HG03558 (cell line): Measurements from ENCODE around the gene RASL10A.

Source experiments
- ATAC-seq: cut with Tn5 transposase; IDR thresholded peaks from one replicate; pipeline ENCODE4 v1.9.1; 2021; ENCODE audit warnings: moderate number of reproducible peaks; ENCODE audit not compliant: unreplicated experiment; ENCODE audit errors: extremely low read depth

Gene RASL10A

DNA sequence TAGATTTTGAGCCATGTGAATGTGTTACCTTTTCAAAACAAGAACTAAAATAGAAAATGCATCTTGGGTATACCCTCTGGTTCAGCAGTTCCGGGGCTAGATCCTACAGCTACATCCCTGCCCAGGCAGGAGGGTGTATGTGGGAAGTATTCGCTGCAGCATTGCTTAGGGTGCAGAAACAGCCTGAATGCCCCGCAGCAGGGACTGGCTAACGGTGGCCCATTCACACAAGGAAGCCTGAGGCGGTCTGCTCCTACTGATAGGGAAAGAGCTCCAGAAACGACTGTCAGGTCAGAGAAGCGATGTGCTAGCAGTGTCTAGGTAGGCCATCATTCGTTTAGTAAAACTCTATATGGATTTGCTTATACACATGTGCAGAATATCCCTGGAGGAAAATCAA, 9.9 kb upstream of the RASL10A start:
- no peak for ATAC-seq

DNA sequence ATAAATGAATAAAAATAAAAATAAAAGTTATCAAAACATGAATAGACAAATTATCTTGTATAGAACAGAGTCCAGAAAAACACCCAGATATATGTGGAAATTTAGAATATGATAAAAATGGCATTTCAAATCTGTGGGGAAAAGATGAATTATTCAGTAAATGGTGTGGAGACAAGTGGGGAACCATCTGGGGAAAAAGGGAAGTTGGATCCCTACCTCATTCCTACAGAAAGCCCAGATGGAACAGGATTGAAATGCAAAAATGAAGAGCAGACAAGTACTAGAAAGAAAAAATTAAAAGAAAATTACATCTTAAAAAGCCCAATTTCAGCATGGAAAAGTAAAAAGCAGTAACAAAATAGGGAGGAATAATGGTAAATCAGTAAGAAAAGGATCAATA, 8.1 kb upstream of the RASL10A start:
- no peak for ATAC-seq

DNA sequence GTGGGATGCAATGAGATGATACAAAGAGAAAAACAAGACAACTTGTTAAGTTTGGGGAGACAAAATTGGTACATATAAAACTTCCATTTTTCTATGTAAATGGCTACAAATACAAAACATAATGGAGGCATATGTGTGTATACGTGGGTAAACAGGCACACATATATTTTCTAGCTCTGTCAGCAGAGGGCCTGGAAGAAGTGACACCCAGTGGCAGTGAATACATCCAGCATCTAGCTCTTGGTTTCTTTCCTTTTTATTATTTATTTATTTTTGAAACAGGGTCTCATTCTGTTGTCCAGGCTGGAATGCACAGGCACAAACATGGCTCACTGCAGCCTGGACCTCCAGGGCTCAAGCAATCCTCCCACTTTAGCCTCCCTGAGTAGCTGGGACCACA, 5.0 kb upstream of the RASL10A start:
- no peak for ATAC-seq

DNA sequence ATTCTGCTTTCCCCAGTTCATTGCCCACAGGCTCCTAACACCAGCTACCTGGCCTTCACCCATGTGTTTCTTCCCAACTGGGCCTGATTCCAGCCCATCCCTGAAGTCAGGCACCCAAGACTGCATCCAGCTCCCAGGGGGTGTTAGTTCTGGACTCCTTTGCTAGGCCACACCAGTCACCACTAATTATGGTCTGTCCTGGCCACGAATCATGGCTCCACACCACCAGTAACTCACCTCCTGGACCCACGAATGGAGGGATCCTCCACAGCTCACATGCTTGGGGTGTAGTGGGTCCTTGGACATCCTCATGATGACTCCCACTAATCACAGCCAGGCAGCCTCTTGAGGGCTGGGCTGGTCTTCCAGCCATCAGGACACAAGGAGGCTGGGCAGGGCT, 3.6 kb upstream of the RASL10A start:
- ATAC-seq: no peak

DNA sequence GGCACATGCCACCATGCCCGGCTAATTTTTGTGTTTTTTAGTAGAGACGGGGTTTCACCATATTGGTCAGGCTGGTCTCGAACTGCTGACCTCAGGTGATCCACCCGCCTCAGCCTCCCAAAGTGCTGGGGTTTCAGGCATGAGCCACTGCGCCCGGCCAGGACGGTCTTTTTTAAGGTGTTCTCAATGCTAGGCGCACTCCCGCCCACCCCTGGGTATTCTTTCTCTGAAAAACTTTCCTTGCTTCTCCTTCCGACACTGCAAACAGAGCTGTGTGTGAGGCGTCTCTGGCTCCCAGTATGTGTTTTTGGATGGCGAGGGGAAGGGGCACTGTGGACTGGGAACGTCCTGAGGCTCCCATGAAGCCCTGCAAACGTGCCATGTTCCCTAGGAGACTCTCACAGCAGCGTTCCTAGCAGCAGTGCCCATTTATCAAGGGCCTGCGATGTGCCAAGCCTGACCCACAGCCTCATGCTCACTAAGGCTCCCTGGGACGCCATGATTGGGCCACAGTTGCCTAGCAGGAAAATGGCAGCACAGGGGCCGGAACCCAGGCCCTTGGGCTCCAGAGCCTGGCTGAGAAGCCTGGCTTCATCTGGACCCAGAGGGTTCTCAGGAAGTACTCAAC, 2.4 kb upstream of the RASL10A start:
- ATAC-seq: no peak

DNA sequence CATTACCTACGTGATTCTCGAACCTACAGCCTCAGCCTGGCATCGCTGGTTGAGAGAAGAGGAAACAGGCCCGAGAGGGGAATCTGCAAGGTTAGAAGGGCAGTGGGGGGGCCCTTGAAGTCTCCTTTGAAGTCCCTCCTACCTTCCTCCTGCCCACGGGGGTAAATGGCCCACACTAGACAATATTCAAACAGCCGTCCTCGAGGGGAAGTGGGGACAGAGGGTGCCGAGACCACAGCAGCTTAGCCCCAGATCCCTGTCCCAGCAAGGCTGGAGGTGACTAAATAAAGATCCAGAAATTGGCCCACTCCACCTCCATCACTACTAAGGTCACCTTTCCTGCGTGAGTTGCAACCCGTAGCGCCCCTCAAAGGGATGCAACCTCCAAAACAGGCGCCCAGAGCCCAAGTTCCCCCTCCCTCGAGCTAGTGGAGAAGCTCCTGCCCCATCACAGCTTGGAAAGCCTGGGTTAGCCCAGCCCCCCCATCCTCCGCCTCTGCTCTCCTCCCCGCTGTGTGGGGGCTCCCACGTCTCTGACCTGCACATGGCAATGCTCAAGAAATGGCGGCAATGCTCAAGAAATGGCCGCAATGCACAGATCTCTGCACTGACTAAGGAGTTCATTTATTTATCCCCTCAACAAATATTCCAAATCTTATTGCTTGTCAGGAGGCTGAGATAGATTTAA, 788 bp upstream of the RASL10A start:
- ATAC-seq: no peak

DNA sequence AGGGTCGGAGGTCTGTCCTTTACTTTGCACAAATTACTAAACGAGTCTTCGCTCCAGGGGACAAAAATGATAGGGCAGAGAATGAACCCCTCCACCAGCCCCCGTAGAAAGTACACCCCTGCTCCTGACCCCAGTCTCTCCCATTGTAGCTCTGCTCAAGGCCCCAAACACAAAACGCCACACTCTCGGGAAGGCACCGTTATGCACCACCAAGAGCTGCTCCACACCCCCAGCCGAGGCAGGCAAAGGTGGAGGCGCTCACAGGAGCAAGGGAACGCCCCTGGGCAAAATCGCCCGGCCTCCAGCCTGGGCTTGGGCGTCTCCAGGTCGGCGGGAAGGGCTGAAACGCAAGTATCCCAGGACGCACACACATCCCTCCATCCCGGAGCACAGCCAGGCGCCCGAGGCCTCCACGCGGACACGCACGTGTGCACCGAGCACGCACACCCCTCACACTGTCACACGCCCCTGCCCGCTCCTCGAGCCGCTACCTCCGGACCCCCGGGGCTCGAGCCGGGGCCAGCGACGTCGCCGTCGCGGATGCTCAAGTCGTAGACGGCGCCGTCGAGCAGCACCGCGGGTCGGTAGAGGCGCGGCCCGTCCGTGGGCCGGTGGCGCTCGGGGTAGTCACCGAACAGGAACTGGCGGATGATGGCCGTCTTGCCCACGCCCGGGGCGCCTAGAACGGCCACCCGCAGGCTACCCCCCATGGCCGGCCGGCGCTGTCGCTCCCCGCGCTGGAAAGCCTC, 786 bp downstream of the RASL10A start:
- ATAC-seq: no peak

DNA sequence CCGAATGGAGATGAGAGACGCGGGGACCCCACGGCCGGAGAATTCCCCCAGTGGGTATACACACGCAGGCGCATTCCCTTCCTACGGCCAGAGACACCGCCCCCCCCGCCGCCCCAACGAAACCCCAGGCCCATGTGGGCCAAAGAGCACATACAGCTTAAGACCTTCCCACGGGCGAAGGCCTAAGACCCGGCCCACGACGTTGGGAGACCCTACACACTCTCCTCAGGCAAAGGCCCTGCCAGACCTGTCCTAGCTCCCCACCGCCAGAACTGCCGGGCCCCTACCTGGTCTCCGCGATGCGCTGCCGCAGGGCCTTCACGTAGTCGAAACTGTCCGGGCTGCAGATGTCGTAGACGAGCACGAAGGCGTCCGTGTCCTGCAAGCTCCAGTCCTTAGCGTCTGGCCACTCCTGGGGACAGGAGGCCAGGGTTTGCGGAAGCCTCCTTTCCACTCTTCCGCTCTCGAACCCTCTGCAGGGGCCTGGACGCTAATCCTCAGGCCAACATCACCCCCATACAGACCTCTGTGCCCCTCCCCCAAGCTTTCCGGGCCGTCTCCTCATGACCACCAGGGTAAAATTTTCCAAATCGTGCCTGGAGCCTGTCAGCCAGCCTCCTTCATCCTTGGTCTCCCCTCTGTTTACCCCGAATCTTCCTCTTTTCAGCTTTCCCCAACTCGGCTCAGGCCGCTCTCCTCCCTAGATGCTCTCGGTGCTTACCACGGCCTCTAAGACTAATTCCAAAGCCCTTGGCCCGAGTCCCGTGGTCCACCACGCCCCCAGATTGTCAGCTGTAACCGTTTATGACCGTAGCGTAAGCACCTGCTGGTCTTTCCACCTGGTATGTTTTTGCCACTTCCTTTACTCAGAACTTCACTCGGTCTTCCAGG, 1.7 kb downstream of the RASL10A start:
- ATAC-seq: no peak

DNA sequence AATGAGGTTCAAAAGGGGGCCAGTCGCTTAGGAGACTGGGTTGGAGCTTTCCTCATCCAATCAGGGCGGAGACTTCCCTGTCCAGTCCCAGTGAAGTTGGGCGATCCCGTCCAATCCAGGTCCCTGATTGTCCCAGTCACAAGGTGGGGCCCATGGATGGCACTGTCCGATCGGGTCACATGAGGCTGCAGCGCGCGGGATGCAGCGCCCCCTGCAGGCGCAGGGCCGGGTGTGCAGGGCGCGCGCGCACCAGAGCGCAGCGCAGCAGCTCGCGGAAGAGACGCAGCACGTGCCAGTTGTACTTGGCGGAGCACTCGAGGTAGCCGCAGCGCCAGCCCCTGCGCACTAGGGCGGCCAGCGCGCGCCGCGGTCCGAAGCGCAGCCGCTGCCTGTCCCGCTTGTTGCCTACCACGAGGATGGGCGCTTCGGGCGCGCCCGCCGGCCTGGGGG, 2.3 kb downstream of the RASL10A start:
- ATAC-seq: no peak

DNA sequence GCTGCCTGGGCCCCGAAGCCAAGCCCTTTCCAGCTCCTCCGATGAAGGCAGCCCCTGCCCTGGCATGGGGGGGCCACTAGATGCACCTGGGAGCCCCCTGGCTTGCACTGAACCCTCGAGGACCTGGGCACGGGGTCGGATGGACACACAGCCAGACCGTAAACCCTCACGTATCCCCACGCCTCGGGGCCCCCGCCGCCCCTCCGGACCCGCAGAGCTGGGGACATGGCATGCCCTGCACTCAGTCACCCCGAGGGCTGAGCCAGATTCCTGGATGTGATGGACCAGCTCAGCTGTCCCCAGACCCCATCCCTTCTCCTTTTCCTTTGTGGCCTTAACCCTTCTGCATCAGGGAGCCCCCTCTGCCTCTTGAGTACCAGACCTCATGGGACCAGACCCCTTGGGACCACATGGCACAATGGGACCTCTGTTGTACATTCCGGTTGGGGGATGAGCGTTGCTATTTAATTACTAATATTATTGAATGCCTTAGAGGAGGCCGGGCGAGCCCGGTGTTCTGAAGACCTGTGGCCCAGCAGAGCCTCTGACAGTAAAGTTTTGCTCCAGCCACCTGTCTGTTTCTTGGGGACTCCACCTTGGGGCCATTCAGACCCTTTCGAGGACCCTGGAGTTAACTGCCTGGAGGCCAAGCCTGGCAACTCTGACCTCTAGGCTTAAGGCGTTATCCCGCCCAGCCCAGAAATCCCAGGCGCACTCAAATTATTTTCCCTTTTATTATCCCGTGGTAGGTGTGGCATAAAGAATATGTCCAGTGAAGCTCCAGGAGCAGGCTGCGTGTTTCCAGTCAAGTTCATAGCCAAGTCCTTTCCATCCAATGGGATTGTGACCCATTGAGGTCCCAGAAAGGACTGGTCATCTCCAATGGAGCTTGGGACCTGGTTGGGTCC, 3.0 kb downstream of the RASL10A start:
- no peak for ATAC-seq

DNA sequence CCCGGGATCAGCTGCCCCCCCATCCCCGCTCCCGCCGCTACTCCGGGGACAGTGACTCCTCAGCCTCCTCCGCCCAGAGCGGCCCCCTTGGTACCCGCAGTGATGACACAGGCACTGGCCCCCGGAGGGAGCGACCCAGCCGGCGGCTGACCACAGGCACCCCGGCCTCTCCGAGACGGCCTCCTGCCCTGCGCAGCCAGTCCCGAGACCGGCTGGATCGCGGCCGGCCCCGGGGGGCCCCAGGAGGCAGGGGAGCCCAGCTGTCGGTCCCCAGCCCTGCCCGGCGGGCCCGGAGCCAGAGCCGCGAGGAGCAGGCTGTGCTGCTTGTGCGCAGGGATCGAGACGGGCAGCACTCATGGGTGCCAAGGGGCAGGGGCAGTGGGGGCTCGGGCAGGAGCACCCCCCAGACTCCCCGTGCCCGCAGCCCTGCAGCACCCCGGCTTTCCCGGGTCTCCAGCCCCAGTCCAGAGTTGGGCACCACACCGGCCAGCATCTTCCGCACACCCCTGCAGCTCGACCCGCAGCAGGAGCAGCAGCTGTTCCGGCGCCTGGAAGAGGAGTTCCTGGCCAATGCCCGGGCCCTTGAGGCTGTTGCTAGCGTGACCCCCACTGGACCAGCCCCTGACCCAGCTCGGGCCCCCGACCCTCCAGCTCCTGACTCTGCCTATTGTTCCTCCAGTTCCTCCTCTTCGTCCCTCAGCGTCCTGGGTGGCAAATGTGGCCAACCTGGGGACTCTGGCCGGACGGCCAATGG, 3.9 kb downstream of the RASL10A start:
- ATAC-seq: no peak

DNA sequence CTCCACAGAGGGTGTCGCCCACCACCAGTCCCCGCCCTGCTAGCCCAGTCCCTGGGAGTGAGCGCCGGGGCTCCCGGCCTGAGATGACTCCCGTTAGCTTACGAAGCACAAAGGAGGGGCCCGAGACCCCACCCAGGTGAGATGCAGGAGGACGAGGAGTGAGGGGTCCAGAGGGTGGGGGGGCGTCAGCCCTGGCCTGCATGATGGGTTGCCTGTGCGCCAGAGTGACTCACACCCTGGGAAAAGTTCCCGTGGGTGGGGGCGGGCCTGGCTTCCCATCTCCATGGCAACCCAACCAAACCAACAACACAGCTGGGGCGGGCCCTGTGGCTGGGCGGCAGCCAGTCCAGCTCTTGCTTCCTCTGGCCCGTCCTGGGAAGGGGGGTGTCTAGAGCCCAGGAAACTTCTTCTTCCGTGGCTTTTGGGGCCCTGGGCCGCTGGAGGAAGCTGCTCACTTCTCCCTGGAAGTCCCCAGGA, 4.6 kb downstream of the RASL10A start:
- no peak for ATAC-seq

DNA sequence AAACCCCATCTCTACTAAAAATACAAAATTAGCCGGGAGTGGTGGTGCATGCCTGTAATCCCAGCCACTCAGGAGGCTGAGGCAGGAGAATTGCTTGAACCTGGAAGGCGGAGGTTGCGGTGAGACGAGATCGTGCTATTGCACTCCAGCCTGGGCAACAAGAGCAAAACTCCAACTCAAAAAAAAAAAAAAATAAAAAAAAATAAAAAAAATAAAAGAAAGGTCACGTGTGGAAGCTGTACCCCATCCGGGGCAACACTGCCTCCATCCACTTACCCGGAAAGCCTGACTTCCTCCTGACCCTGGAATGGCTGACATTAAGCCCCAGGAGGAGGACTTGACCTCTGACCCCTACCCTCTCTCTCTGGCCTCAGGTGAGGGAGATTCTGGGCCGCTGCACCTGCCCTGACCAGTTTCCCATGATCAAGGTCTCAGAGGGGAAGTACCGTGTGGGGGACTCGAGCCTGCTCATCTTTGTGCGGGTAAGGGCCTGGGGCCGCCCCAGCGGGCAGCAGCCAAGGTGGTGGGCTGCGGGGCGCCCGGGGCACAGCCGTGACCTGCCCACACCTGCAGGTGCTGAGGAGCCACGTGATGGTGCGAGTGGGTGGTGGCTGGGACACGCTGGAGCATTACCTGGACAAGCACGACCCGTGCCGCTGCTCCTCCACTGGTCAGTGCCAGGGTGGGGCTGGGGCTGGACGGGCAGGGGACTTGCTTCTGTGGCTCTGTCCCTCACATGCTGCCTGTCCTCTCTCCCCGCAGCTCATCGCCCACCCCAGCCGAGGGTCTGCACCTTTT, 5.2 kb downstream of the RASL10A start:
- ATAC-seq: no peak

DNA sequence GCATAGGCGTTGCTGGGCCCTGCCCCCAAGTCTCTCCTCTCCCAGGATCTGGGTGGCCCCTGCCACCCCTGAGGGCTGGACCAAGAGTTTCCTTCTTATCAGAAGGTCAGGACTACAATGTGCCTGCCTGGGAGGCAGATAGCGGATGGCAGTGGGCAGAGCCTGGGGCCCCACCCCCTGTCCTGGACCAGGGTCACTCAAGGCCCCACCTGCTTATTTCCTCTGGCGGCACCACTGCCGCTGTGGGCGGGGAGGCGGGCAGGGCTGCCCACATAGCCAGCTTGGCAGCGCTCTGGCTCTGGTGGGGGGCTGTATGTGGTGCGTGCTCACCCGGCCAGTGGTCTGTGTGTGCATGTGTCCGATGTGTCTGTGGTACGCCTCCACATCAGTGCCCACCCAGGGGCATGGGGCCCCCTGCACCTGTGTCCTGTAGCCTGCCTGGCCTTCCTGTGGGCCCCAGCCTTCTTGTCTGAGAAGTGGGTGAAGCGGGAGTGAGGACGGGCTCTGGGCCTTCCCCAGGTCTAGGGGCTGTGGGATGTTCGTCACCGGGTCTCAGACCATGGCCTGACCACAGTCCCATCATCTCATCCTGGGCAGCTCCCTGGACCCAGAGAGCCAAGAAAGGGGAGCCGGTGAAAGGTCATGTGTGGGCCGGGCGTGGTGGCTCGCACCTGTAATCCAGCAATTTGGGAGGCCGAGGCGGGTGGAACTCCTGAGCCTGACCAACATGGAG, 6.0 kb downstream of the RASL10A start:
- ATAC-seq: no peak

DNA sequence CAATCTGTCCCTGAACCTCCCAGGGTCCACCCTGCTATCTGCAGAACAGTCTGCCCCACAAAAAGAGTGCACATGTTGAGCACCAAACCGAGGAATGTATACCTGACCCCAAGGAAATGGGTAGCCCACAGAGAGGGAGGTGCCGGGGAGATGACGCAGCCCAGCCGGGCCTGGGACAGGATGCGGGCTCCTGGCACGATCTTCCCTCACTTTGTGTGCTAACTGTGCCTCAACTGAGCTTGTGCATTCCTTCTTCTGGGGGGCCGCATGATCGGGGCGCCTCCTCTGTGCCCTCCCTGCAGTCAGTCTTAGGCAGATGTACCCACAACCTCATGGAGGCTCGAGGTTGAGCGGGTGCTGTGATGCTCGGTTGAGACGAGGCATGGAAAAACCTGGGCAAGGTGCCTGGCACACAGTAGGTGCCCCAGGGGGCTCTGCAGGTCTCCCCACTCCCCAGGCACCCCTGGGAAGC, 6.7 kb downstream of the RASL10A start:
- ATAC-seq: no peak

DNA sequence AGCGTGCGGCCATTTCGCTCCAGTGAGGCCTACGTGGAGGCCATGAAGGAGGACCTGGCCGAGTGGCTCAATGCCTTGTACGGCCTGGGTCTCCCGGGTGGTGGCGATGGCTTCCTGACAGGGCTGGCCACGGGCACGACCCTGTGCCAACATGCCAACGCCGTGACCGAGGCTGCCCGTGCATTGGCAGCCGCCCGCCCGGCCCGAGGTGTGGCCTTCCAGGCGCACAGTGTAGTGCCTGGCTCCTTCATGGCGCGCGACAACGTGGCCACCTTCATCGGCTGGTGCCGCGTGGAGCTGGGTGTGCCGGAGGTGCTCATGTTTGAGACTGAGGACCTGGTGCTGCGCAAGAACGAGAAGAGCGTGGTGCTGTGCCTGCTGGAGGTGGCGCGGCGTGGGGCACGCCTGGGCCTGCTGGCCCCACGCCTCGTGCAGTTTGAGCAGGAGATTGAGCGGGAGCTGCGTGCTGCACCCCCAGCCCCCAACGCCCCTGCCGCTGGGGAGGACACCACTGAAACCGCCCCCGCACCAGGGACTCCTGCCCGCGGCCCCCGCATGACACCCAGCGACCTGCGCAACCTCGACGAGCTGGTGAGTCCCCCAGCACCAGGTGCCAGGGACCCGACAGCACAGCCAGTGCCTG, 7.2 kb downstream of the RASL10A start:
- no peak for ATAC-seq
